C4-2B (cell line): Measurements from ENCODE around the gene HBE1.

ENCODE experiments used
- H3K27ac ChIP-seq: fragments of 450-650 bp; 2 replicates; pipeline ENCODE4 v1.5.1; 2017
- CTCF ChIP-seq: fragments of 450-650 bp; conservative IDR thresholded peaks from 2 replicates; pipeline ENCODE4 v1.5.1; 2017; ENCODE audit warnings: mild to moderate bottlenecking
- ZFX ChIP-seq: fragments of 450-650 bp; IDR thresholded peaks from 2 replicates; pipeline ENCODE4 v1.6.1; 2017

The HBE1 gene

GRCh38 chr11:5283086-5283485 lies 13.3 kb upstream of the HBE1 start:
- H3K27ac ChIP-seq, result no peak overlapping the region
- TF ChIP-seq ZFX (no peak), CTCF (no peak)

- TF ChIP-seq ZFX (no peak), CTCF (no peak)
- no peak overlapping the region for H3K27ac ChIP-seq
Observed at GRCh38 chr11:5282628-5283027, 12.9 kb upstream of the HBE1 start.

- no peak for TF ChIP-seq ZFX
- TF ChIP-seq CTCF, result no peak
- no peak overlapping the region for H3K27ac ChIP-seq
Observed at GRCh38 chr11:5281596-5281995, 11.9 kb upstream of the HBE1 start.

GRCh38 chr11:5280582-5281102 lies 10.9 kb upstream of the HBE1 start:
- H3K27ac ChIP-seq, result no peak overlapping the region
- no peak for TF ChIP-seq ZFX
- no peak for TF ChIP-seq CTCF

GRCh38 chr11:5279471-5280090 lies 9.8 kb upstream of the HBE1 start:
- H3K27ac ChIP-seq, result no peak overlapping the region
- TF ChIP-seq CTCF (no peak), ZFX (no peak)

- no peak overlapping the region for H3K27ac ChIP-seq
- no peak for TF ChIP-seq ZFX
Observed at GRCh38 chr11:5277807-5278382, 8.2 kb upstream of the HBE1 start.

GRCh38 chr11:5276697-5277096 lies 7.0 kb upstream of the HBE1 start:
- TF ChIP-seq ZFX, result no peak
- TF ChIP-seq CTCF, result no peak
- H3K27ac ChIP-seq, result no peak overlapping the region
